ENCODE measurements around the gene NRN1L. TPM values are rescaled to one million over a fixed set of nuclear protein-coding genes. Genes with fewer than 3 reads are reported as not detected.

NRN1L gene
- total RNA-seq, 1 experiment from 2014 or later: 1.4 TPM

DNA sequence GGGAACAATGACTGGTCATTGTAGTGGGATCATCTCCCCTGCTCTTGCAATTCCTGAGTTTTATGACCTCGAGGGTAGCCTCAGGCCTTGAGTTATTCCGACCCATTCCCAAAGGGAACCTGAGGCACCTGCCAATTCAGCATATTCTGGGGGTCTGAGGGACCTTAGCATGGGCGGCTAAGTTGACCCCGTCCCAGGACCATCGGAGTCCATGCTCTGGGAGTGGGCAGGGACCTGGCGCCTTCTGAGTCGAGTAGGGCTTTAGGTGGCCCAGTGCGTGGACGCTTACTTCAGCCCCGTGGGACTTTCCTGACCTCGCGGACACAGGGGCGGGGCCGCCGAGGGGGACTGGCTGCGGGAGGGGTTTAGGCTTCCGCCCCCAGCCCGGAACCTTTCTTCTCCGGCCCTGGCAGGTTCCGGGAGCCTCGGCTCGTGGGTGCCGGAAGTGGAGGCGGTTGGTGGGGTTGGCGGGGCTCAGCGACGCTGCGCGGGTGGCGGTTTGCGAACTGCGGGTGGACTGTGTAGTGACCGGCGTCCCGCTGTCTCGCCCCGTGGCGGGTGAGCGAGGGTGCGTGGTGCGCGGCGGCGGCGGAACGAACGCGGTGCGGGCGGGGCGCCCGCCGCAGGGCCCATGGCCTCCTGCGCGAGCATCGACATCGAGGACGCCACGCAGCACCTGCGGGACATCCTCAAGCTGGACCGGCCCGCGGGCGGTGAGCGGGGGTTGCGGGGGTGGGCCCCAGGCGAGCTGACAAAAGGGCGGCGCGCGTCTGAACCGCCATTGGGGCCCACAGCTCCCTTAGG lies 11.9 kb upstream of the NRN1L start, which contains the start of gene EDC4:
Gene EDC4 (plus strand): TSS at position 422 of the 804 bp plus-strand sequence. CDS start 210 bp downstream, at position 632.
- intact Hi-C loops (cut with micrococcal nuclease): no loop called here
- Histone ChIP-seq H3K27ac (ENCODE audit: low read depth, low read length) (peak within 1 kb of the TSS; percentile 70), H3K79me2 (ENCODE audit: insufficient read depth, low read length) (peaks cover 39% of the 10 kb centered on the region), H3K36me3 (ENCODE audit: control insufficient read depth in 1 of 2, insufficient read depth in 2 of 2, low read length in 2 of 2) (peaks cover 34 to 35% of the 10 kb centered on the region in 2 experiments; a peak in 3 of 4 replicates), H3K9ac (ENCODE audit: low read length) (peak within 1 kb of the TSS; percentile 93), H3K9me2 (ENCODE audit: insufficient read depth) (no peaks in the 10 kb centered on the region), H3K4me2 (ENCODE audit: low read length) (peak within 1 kb of the TSS; percentile 99), H3K27me3 (ENCODE audit: insufficient read depth, low read length) (no peaks in the 10 kb centered on the region), H3K4me1 (ENCODE audit: control insufficient read depth in 1 of 2, insufficient read depth in 2 of 2, low read length in 2 of 2) (peaks cover 7 to 17% of the 10 kb centered on the region in 2 experiments), H3K9me3 (ENCODE audit: control insufficient read depth in 1 of 2, insufficient read depth in 1 of 2, low read depth in 1 of 2, low read length in 2 of 2) (no peaks in the 10 kb centered on the region), H4K20me1 (ENCODE audit: insufficient read depth) (no peaks in the 10 kb centered on the region), H2AFZ (ENCODE audit: low read depth, low read length, poor library complexity, severe bottlenecking) (no peak within 1 kb of the TSS), H3K4me3 (replicated peaks in 1 of 2; ENCODE audit: low read depth in 1 of 2, low read length in 2 of 2) (peak within 1 kb of the TSS; percentile 82 to 97)
- ATAC-seq (peak; percentile 90), DNase-seq (ENCODE audit: low read depth, low spot score) (peak; percentile 52)
- peak; percentile 33 for TF ChIP-seq TCF7L2 (IDR thresholded peaks at IDR 0.05; ENCODE audit: borderline replicate concordance, extremely low read depth, insufficient read depth, insufficient read length)
- peak; percentile 91 for TF ChIP-seq POLR2AphosphoS5 (IDR thresholded peaks at IDR 0.05; ENCODE audit: low read depth, low read length)
- TF ChIP-seq MAX (IDR thresholded peaks at IDR 0.05): peak; percentile 66
- TF ChIP-seq CBX3 (IDR thresholded peaks at IDR 0.05; ENCODE audit: low read depth): no peak; the same call in 1 of the 2 replicates
- TF ChIP-seq YY1 (IDR thresholded peaks at IDR 0.05; ENCODE audit: extremely low read depth, insufficient replicate concordance, low read depth, low read length): peak; percentile 77
- TF ChIP-seq SP1 (IDR thresholded peaks at IDR 0.05; ENCODE audit: low read depth): peak; percentile 47
- no peak for TF ChIP-seq EZH2 (IDR thresholded peaks at IDR 0.05)
- peak; percentile 96 for TF ChIP-seq EGR1 (IDR thresholded peaks at IDR 0.05; ENCODE audit: low read depth)
- peak; percentile 78 for TF ChIP-seq SIN3A (IDR thresholded peaks at IDR 0.05; ENCODE audit: low read depth)
- peak; percentile 81; the same call in 1 of the 2 replicates for TF ChIP-seq ZFX (IDR thresholded peaks at IDR 0.05)
- no peak for TF ChIP-seq SRF (IDR thresholded peaks at IDR 0.05; ENCODE audit: low read depth)
- RAD21 ChIA-PET (ENCODE audit: low non-redundant PET in 1 of 2, low total read pairs in 2 of 2, uncharacterized antibody in 2 of 2, unreplicated experiment in 2 of 2): no interaction called here
- CTCF ChIA-PET: interaction anchor here (2.7 kb wide), 1 partner anchor 11 kb away, joined by 12 read pairs; the partner anchor contains the start of gene NRN1L
- POLR2A ChIA-PET: no interaction called here
- BruUV-seq (replicated peaks): no TSS peak

Data from HCT116 (cell line).